HPDE6-E6E7 (cell line): Measurements from ENCODE around the gene KIAA1328.

Experiments used
- DNase-seq: peaks from one replicate; pipeline ENCODE4 v3.0.0; 2011; ENCODE audit warnings: missing footprints; ENCODE audit errors: extremely low spot score

Gene KIAA1328

DNA sequence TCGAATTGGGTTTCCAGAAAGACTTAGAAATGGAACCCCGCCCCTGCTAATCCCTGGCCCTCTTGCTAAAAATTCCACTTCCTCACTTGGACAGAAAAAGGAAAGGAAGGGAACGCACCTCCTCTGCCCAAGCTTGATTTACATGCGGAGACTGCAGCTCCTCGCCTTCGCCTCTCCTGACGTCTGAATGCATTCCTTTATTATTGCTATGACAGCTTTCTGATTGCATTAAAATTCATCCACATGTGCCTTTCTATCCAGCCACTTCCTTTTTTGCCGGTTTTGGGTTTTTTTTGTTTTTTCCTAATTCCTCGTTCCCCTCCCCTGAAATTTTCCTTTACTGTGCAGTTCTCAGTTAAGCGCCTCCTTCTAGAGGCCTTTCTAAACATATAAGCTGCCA, 448.9 kb downstream of the KIAA1328 start:
- no peak for DNase-seq
